ENCODE measurements around the gene TMEM250. TPM values are rescaled to one million over a fixed set of nuclear protein-coding genes. Genes with fewer than 3 reads are reported as not detected.

TMEM250 gene
- total and polyA plus RNA-seq, 2 of the 4 experiments (the other 2 are of a cell fraction) = 14.0 to 17.5 TPM

DNA sequence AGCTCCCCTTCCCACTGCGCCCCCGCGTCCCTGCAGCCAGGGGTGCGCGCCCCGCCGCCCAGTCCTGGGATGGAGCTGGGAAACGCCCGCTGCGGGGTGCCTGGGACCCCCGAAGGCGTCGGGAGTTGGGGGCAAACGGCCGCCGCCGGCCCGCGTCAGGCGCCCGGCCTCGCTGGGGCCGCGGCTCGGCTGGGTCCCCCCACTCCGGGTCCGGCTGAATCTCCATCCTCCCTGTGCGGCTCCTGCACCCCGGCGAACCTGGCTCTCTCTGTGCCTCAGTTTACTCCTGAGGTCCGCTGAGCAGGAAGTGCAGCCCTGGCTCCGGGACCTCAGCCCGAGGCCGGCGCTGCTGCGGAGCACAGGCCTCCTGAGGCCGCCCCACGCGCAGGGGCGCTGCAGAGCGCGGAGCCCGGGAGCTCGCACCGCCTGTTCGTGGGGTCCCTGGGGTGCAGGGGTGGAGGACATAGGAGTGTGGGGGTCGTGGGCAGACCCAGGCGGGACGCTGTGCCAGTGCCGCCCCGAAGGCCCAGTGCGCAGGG lies 13.9 kb upstream of the TMEM250 start:
- H2BK5ac ChIP-seq (ENCODE audit: low read depth, low read length, poor library complexity, severe bottlenecking) = no peak overlapping the region
- no peak overlapping the region; the same call in 1 of the 2 replicates for H3K4me3 ChIP-seq (ENCODE audit: insufficient read depth, low read depth, low read length)
- H3K4me2 ChIP-seq (ENCODE audit: low read depth, low read length) = no peak overlapping the region; the same call in 1 of the 2 replicates
- no peaks in the 10 kb centered on the region for H3K79me1 ChIP-seq (ENCODE audit: low read depth in 1 of 2, low read length in 2 of 2)
- H2BK15ac ChIP-seq (ENCODE audit: low read depth, low read length) = no peak overlapping the region
- H2BK120ac ChIP-seq (ENCODE audit: low read depth, low read length) = no peak overlapping the region
- H3K4ac ChIP-seq (ENCODE audit: low read depth, low read length) = no peak overlapping the region
- CTCF ChIA-PET = interaction anchor here (0.6 to 1.0 kb wide), 3 partner anchors 9 to 36 kb away, joined by 3 read pairs; no protein-coding TSS in a partner anchor
- no peaks in the 10 kb centered on the region for H3K4me1 ChIP-seq (ENCODE audit: control insufficient read depth, insufficient read depth, low read length)
- TF ChIP-seq, protein P1, sequence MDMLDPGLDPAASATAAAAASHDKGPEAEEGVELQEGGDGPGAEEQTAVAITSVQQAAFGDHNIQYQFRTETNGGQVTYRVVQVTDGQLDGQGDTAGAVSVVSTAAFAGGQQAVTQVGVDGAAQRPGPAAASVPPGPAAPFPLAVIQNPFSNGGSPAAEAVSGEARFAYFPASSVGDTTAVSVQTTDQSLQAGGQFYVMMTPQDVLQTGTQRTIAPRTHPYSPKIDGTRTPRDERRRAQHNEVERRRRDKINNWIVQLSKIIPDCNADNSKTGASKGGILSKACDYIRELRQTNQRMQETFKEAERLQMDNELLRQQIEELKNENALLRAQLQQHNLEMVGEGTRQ (IDR thresholded peaks at IDR 0.05; ENCODE audit: low read depth, low read length) = no peak
- TF ChIP-seq MXI1 (IDR thresholded peaks at IDR 0.05; ENCODE audit: borderline replicate concordance, low read depth, low read length) (no peak), NFE2L2 (IDR thresholded peaks at IDR 0.05; ENCODE audit: low read depth, low read length) (no peak), CEBPB (IDR thresholded peaks at IDR 0.05; ENCODE audit: low read depth, low read length) (no peak), RFX5 (IDR thresholded peaks at IDR 0.05; ENCODE audit: low read depth, low read length) (no peak), RCOR1 (IDR thresholded peaks at IDR 0.05; ENCODE audit: insufficient replicate concordance, low read length) (no peak), FOS (IDR thresholded peaks at IDR 0.05; ENCODE audit: low read depth, low read length) (no peak), POLR2A (IDR thresholded peaks at IDR 0.05; ENCODE audit: low read depth, low read length) (no peak), MAZ (IDR thresholded peaks at IDR 0.05; ENCODE audit: borderline replicate concordance, low read depth, low read length) (no peak), CHD1 (IDR thresholded peaks at IDR 0.05; ENCODE audit: low read depth, low read length) (no peak), MAFK (IDR thresholded peaks at IDR 0.05; ENCODE audit: low read depth, low read length) (no peak), SMC3 (IDR thresholded peaks at IDR 0.05; ENCODE audit: low read depth, low read length) (no peak), RAD21 (IDR thresholded peaks at IDR 0.05; ENCODE audit: low read length) (no peak), BHLHE40 (IDR thresholded peaks at IDR 0.05; ENCODE audit: low read depth, low read length) (no peak)
- TF ChIP-seq, protein P2, sequence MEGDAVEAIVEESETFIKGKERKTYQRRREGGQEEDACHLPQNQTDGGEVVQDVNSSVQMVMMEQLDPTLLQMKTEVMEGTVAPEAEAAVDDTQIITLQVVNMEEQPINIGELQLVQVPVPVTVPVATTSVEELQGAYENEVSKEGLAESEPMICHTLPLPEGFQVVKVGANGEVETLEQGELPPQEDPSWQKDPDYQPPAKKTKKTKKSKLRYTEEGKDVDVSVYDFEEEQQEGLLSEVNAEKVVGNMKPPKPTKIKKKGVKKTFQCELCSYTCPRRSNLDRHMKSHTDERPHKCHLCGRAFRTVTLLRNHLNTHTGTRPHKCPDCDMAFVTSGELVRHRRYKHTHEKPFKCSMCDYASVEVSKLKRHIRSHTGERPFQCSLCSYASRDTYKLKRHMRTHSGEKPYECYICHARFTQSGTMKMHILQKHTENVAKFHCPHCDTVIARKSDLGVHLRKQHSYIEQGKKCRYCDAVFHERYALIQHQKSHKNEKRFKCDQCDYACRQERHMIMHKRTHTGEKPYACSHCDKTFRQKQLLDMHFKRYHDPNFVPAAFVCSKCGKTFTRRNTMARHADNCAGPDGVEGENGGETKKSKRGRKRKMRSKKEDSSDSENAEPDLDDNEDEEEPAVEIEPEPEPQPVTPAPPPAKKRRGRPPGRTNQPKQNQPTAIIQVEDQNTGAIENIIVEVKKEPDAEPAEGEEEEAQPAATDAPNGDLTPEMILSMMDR (conservative IDR thresholded peaks at IDR 0.05; ENCODE audit: low read depth, low read length) = no peak
- TF ChIP-seq, protein P3, sequence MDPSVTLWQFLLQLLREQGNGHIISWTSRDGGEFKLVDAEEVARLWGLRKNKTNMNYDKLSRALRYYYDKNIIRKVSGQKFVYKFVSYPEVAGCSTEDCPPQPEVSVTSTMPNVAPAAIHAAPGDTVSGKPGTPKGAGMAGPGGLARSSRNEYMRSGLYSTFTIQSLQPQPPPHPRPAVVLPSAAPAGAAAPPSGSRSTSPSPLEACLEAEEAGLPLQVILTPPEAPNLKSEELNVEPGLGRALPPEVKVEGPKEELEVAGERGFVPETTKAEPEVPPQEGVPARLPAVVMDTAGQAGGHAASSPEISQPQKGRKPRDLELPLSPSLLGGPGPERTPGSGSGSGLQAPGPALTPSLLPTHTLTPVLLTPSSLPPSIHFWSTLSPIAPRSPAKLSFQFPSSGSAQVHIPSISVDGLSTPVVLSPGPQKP (IDR thresholded peaks at IDR 0.05; ENCODE audit: borderline replicate concordance, low read depth, low read length) = no peak
- no peaks in the 10 kb centered on the region; the same call in 1 of the 2 replicates for H4K20me1 ChIP-seq (ENCODE audit: insufficient read depth, low read length)
- no peak overlapping the region for H3K9ac ChIP-seq (ENCODE audit: low read depth, low read length)
- no peak overlapping the region for H3K23ac ChIP-seq (ENCODE audit: low read depth, low read length)
- no peak overlapping the region for H2AK5ac ChIP-seq (ENCODE audit: low read depth, low read length)
- peaks cover 87% of the 10 kb centered on the region for H3K27me3 ChIP-seq (ENCODE audit: control insufficient read depth, insufficient read depth, low read length)
- POLR2A ChIA-PET (ENCODE audit: unreplicated experiment) = interaction anchor here (0.6 kb wide), 2 partner anchors 13 to 497 kb away, joined by 3 to 5 read pairs; no protein-coding TSS in a partner anchor
- no peak overlapping the region for H4K5ac ChIP-seq (ENCODE audit: low read depth, low read length)
- H4K91ac ChIP-seq (ENCODE audit: insufficient read depth, low read depth, low read length) = no peak overlapping the region
- H3K56ac ChIP-seq (ENCODE audit: extremely low read depth, insufficient read depth, low read length) = no peak overlapping the region
- H2BK20ac ChIP-seq (ENCODE audit: low read depth, low read length) = no peak overlapping the region
- H3K9me3 ChIP-seq (ENCODE audit: control insufficient read depth, insufficient read depth, low read length) = no peaks in the 10 kb centered on the region
- H4K8ac ChIP-seq (ENCODE audit: low read depth in 2 of 2, low read length in 2 of 2) = no peak overlapping the region
- ATAC-seq (ENCODE audit: low read depth) (peak; percentile 36), DNase-seq (no peak)
- H3K27ac ChIP-seq (ENCODE audit: insufficient read depth, low read length) = no peak overlapping the region
- in situ Hi-C loops (cut with MboI; ENCODE audit: low sequenced_read_pairs) = no loop called here
- H2AFZ ChIP-seq (replicated peaks; ENCODE audit: low read length, poor library complexity) = peak overlapping the region; percentile 49
- no peak overlapping the region for H3K14ac ChIP-seq (replicated peaks; ENCODE audit: low read depth, low read length)
- no peak overlapping the region for H2AK9ac ChIP-seq (replicated peaks; ENCODE audit: low read depth, low read length, poor library complexity)
- intact Hi-C loops (cut with micrococcal nuclease) = loop anchor here (1.0 kb wide), 1 partner anchor 151 kb away; no protein-coding TSS in a partner anchor
- H3K36me3 ChIP-seq (ENCODE audit: control insufficient read depth, insufficient read depth, low read length) = no peaks in the 10 kb centered on the region
- H3K18ac ChIP-seq (ENCODE audit: low read depth, low read length) = no peak overlapping the region
- dilution Hi-C loops (cut with HindIII; ENCODE audit: low sequenced_read_pairs, unreplicated experiment) = no loop called here
- WGBS, 2 experiments (ENCODE audit: extremely low coverage in 2 of 2, insufficient read length in 1 of 2) = 10% methylated on average over 6 of the region's 52 CpGs; no CpG with 5 or more reads in 1 of the 2 experiments
- H3K9me1 ChIP-seq (ENCODE audit: insufficient read depth, low read length) = no peaks in the 10 kb centered on the region
- BruUV-seq (replicated peaks) = no TSS peak

Measured in IMR-90 (cell line).